ENCODE measurements around the gene CTXN3. TPM values are rescaled to one million over a fixed set of nuclear protein-coding genes. Genes with fewer than 3 reads are reported as not detected.

CTXN3 gene
- not detected for total RNA-seq

GRCh38 chr5:127649018-127649439 is at the start of gene CTXN3:
TSS of gene CTXN3 (plus strand) at chr5:127649082. CDS start at chr5:127657522, 8,440 bp downstream.
- DNase-seq (ENCODE audit: low spot score) = no peak

DNA sequence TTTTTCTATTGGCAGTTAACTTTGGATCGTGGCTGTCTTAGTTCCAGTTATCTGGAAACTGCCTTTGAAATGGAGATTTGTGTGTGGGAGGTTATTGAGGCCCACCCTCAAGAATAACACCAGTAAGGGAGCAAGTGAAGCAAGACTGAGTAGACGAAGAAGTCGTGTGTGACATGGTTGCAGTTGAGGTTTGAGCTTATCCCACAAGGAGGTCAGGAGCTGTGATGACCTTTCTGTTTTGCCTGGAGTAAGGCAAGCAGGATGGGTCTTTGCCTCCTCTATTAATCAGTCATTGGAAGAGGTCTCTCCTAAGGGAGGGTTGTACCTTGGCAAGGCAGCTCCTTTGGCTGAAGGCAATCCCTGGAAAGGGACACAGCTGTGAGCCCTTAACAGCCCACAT is 49.6 kb upstream of the CTXN3 start:
- no peak for DNase-seq (ENCODE audit: low spot score)

GRCh38 chr5:127599847-127600246 is 49.0 kb upstream of the CTXN3 start:
- no peak for DNase-seq (ENCODE audit: low spot score)

DNA sequence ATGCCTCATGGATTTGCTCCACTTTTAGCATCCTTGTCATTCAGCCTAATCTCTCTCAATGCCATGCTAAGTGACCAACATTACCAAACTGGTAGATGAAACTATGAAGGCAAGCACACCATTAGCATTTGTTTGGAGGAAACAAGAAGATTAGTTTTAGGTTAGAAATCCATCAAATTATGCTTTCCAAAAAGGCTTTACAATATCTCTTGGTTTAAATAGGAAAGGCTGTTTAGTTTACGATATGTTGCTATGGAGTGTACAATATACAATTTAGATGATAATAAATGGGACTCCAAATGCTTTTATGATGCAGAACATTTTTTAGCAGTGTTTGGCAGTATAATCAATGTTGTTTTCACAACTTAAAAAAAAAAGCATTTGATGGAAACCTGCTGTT is 47.8 kb upstream of the CTXN3 start:
- no peak for DNase-seq (ENCODE audit: low spot score)

GRCh38 chr5:127601601-127602000 is 47.3 kb upstream of the CTXN3 start:
- no peak for DNase-seq (ENCODE audit: low spot score)

GRCh38 chr5:127602481-127602880 is 46.4 kb upstream of the CTXN3 start:
- DNase-seq (ENCODE audit: low spot score) = no peak

DNA sequence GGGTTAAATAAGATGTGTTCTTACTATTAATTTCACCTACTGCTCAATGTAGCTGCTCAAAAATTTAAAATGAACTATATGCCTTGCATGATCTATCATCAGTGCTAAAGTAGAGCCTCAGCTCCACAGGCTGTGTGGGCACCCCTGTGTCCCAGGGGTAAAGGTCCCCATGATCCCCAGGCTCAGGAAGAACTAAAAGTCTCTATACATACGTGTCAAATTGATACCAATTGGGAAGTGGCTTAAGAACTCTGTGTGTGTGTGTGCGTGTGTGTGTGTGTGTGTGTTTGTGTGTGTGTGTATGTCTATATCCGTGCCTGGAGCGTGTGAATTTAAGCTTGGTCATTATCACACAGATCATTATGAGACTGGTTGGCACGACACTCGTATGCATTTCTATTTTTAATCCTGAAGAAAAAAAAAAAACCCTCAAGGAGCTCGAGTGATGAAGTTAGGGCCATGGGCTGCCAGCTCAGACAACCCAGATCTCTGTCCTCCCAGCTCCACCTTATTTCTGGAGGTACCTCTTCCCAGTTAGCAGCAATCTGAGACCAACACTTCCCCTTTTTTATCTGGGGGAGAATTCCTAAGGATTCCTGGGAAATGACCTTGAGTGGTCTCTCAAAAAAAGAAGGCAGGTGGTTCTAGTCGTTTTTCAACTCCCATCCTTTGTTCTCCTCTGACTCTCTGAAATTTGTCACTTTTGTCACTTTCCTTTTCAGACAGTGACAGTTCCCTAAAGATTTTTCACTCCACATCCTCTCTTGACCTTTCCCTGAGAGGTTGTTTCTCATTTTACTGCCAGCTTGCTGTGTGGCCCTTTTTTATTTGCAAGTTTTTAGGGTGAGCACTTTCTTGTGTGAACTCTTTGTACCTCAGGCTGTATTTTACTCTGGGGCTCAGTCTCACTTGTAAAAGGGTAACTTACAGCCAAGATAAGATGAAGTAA is 45.7 kb upstream of the CTXN3 start:
- no peak for DNase-seq (ENCODE audit: low spot score)

GRCh38 chr5:127608077-127608660 is 40.7 kb upstream of the CTXN3 start:
- no peak for DNase-seq (ENCODE audit: low spot score)

- no peak for DNase-seq (ENCODE audit: low spot score)
These were observed 39.9 kb upstream of the CTXN3 start for GRCh38 chr5:127609011-127609410.

DNA sequence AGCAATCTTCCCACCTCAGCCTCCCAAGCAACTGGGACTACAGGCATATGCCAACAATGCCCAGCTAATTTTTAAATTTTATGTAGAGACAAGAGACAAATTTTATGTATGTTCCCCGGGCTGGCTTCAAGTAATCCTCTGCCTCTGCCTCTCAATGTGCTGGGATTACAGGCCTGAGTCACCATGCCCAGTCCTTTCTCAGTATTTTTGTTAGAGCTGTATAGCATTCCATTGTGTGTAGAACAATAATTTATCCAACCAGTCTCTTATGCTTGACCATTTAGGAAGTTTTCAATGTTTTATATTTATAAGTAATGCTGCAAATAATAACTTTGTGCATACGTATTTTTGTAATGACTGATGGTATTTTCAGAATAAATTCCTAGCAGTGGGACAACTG is 38.9 kb upstream of the CTXN3 start:
- DNase-seq (ENCODE audit: low spot score) = no peak

DNA sequence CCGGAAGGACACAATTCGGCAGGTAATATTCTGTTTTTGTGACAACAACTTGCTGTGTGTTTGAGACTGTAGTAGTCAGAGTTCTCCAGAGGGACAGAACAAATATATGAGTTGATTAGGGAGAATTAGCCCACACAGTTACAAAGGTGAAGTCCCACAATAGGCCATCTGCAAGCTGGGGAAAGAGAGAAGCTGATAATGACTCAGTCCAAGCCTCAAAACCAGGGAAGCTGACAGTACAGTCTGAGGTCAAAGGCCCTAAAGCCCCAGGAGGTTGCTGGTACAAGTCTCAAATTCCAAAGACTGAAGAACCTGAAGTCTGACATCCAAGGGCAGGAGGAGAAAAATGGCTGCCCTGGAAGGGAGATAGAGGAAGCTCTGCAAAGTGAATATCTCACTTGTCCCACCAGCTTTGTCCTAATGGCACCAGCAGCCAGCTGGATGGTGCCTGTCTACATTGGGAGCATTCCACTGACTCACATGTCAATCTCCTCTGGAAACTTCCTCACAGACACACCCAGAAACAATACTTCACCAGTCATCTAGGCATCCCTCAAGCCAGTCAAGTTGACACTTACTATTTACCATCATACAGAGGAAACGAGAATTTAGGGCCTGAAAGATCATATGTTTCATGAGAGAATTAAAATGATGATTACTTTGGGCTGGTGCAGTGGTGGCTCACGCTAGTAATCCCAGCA is 36.3 kb upstream of the CTXN3 start:
- no peak for DNase-seq (ENCODE audit: low spot score)

DNA sequence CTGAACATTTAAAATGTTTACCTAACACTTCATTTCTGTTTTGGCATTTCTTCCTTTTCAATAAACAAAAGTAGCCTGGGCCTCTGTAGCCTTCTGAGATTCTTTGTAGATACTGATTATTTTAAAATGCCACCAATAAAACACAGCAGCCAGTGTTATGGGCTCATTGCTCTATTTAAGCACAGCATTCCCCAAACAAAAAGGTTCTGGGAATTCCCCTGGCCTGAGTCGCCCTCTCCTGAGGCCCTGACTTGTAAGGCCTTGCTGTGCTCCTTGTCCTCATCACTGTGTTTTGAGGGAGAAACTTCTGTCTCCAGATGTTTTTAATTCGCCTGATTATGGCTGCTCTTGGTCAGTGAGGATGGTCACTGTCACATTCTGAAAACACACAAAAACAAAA is 33.0 kb upstream of the CTXN3 start:
- no peak for DNase-seq (ENCODE audit: low spot score)

DNA sequence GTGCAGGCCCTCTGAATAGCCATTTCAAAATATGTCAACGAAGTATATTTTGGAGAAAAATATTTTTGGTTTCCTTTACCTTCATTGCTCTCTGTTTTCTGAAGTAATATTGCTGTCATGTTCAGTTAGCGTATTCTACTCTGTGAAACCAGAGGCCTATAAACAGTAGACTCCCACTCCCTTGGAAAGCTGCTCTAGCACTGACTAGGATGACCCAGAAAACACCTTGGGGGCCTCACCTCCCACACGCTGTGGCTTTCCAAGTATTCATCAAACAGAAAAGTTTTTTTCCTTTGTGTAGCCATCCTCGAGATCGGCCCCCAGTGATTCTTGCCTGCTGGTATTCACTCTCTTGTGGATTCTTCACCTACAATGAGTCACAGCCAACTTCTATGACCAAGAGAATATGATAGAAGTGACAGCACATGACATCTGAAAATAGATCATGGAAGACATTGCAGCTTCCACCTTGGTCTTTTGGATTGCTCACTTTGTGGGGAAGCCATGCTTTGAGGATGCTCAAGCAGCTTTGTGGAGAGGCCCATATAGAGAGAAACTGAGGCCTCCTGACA is 28.9 kb upstream of the CTXN3 start:
- no peak for DNase-seq (ENCODE audit: low spot score)

DNA sequence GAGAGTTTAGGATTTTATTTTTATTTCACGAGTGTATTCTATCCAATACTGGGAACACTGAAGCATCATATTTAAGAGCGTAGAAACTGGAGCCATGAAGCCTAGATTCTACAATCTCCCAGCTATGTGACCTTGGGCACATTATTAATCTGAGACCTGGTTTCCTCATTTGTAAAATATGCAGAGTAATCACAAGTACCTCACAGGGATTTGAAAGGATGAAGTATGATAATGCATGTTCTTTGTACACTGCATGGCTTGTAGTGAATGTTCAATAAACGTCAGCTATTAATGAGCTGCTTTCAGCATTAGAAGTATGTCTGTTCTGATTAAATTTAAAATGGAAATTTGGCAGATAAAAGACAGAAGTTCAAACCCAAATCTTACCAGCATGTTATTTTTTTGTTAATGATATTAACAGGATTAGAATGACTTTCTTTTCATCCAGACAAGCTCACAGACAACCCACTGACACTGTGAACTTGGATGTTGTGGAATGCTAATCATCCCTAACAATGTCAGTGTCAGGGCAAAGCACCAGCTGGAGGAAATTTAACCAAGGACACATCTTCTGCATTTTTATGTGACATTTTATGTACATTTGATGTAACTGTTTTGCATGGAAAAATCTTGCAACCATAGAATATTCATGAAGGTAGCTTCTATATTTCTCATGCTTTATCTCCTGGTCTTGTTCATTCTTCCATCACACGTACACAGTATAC is 27.1 kb upstream of the CTXN3 start:
- DNase-seq (ENCODE audit: low spot score) = no peak

- no peak for DNase-seq (ENCODE audit: low spot score)
These were observed 14.9 kb upstream of the CTXN3 start for GRCh38 chr5:127634007-127634406.

DNA sequence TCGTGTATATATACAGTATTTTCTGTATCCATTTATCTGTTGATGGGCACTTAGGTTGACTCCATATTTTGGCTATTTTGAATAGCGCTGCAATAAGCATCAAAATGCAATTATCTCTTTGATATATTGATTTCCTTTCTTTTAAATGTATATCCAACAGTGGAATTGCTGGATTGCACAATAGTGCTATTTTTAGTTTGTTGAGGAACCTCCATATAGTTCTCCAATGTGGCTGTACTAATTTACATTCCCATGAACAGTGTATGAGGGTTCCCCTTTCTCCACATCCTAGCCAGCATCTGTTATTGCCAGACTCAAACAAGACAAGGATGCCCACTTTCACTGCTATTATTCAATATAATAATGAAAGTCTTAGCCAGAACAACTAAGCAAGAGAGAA is 9.1 kb upstream of the CTXN3 start:
- DNase-seq (ENCODE audit: low spot score) = no peak

GRCh38 chr5:127642949-127643348 is 5.9 kb upstream of the CTXN3 start:
- no peak for DNase-seq (ENCODE audit: low spot score)

DNA sequence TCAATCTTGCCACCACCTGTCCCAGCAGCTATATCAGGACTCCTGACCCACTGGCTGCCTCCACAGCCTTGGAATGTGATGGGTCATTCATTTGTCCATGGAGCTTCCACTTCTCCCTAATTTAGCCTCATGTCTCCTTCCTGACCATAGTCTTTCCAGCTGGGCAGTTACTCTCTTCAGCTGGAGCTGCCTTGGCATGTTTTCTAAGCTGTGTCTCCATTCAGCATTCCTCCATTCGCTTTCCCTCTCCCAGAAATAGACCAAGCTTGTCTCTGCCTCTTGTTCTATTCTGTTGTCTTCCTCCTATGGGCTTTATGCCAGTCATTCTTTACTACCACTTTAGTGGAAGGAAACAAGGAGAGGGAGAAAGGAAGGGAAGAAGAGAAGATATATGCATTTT is 5.3 kb upstream of the CTXN3 start:
- no peak for DNase-seq (ENCODE audit: low spot score)

GRCh38 chr5:127645300-127645726 is 3.6 kb upstream of the CTXN3 start:
- DNase-seq (ENCODE audit: low spot score) = no peak

DNA sequence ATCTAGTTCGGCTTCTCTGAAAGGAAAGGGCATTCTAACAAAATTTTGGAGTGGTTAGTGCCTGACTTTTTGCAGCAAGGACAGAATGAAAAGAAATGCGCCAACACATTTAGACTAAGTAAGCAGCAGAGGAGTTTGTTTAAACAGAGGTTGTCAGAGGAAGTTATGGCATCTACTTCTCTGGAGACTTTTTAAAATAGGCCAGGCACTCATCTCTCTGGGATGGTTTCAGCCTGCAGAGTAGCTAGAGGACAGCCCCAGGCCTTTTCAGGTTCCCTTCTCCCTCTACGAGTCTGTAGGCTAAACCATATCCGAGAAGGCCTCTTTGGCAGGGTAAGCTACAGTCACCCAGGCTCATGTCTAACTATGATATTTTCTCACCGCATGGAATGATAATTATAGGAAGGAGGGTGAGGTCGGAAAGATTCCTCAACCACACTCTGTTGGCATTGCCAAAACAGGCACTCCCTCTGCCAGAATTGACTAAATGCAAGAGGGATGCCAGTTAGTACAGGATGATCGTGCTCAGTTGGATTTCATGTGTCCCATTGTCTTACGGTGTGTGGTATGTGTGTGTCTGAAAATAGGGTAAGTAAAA is 1.4 kb upstream of the CTXN3 start:
- DNase-seq (ENCODE audit: low spot score) = no peak

- no peak for DNase-seq (ENCODE audit: low spot score)
These were observed 1.1 kb downstream of the CTXN3 start for GRCh38 chr5:127650022-127650421.

All from ureter (tissue), 1 donor.